GM12892 (cell line): Measurements from ENCODE around the gene MSMP.

Source experiments
- DNase-seq: peaks from one replicate; pipeline ENCODE4 v3.0.0; 2011; ENCODE audit not compliant: insufficient read length
- FAIRE-seq: peaks from 2 replicates; lab custom pipeline; 2011; peaks lifted over from hg19 to GRCh38; lab: Jason Lieb, UNC
- POLR2A ChIP-seq: IDR thresholded peaks from 2 replicates; pipeline ENCODE4 v1.6.1; 2011; ENCODE audit warnings: low read depth, low read length, control low read depth
- POLR2AphosphoS5 ChIP-seq: IDR thresholded peaks from 2 replicates; pipeline ENCODE4 v1.6.1; 2011; ENCODE audit warnings: low read depth, low read length, control low read depth
- TAF1 ChIP-seq: IDR thresholded peaks from 2 replicates; pipeline ENCODE4 v1.6.1; 2011; ENCODE audit warnings: low read depth, mild to moderate bottlenecking, control low read depth, low read length, borderline replicate concordance

Gene MSMP

GRCh38 chr9:35728041-35728971, 25.8 kb downstream of the MSMP start:
- no peak for DNase-seq
- TF ChIP-seq POLR2AphosphoS5, result peak; percentile 76
- TF ChIP-seq POLR2A, result peak; percentile 93
- TF ChIP-seq TAF1, result peak; percentile 82
- FAIRE-seq, result peak; percentile 91

- TF ChIP-seq POLR2AphosphoS5, result no peak
- peak; percentile 67 for FAIRE-seq
- no peak for DNase-seq
Measured at GRCh38 chr9:35727676-35728040, 26.4 kb downstream of the MSMP start.

GRCh38 chr9:35726931-35727330, 27.1 kb downstream of the MSMP start:
- DNase-seq (no peak), FAIRE-seq (peak; percentile 83)
- no peak for TF ChIP-seq TAF1
- no peak for TF ChIP-seq POLR2A
- TF ChIP-seq POLR2AphosphoS5, result no peak

- TF ChIP-seq POLR2A, result no peak
- TF ChIP-seq TAF1, result no peak
- TF ChIP-seq POLR2AphosphoS5, result no peak
- FAIRE-seq (no peak), DNase-seq (no peak)
Measured at GRCh38 chr9:35725362-35725761, 28.7 kb downstream of the MSMP start.

GRCh38 chr9:35723908-35724307, 30.2 kb downstream of the MSMP start:
- FAIRE-seq (no peak), DNase-seq (no peak)
- no peak for TF ChIP-seq POLR2A
- TF ChIP-seq TAF1, result no peak
- TF ChIP-seq POLR2AphosphoS5, result no peak

GRCh38 chr9:35723426-35723825, 30.6 kb downstream of the MSMP start:
- FAIRE-seq, result no peak
- DNase-seq, result no peak
- TF ChIP-seq TAF1 (no peak), POLR2A (no peak), POLR2AphosphoS5 (no peak)

- no peak for DNase-seq
- TF ChIP-seq TAF1 (no peak), POLR2A (no peak), POLR2AphosphoS5 (no peak)
- FAIRE-seq, result no peak
Measured at GRCh38 chr9:35719546-35719945, 34.5 kb downstream of the MSMP start.

- no peak for FAIRE-seq
Measured at GRCh38 chr9:35718721-35719511, 35.2 kb downstream of the MSMP start.

GRCh38 chr9:35717132-35717870, 36.8 kb downstream of the MSMP start:
- no peak for DNase-seq
- FAIRE-seq, result no peak
- TF ChIP-seq TAF1, result no peak
- no peak for TF ChIP-seq POLR2AphosphoS5
- TF ChIP-seq POLR2A, result no peak

More at GRCh38 chr9:35718721-35719511, 35.2 kb downstream of the MSMP start:
- no peak for DNase-seq
- TF ChIP-seq TAF1 (no peak), POLR2AphosphoS5 (no peak), POLR2A (no peak)

GRCh38 chr9:35716230-35716629, 37.8 kb downstream of the MSMP start:
- DNase-seq (no peak), FAIRE-seq (no peak)
- no peak for TF ChIP-seq POLR2AphosphoS5

GRCh38 chr9:35714579-35715252, 39.4 kb downstream of the MSMP start:
- FAIRE-seq (no peak), DNase-seq (no peak)
- no peak for TF ChIP-seq POLR2A
- no peak for TF ChIP-seq TAF1
- no peak for TF ChIP-seq POLR2AphosphoS5
